Measurements from ENCODE around the gene LDAH. TPM values are rescaled to one million over a fixed set of nuclear protein-coding genes. Genes with fewer than 3 reads are reported as not detected.

Gene LDAH
- total and polyA plus RNA-seq, 2 donors (not counting 1 experiment from before 2014, with no cell fraction given) = 9.0 to 31.3 TPM

DNA sequence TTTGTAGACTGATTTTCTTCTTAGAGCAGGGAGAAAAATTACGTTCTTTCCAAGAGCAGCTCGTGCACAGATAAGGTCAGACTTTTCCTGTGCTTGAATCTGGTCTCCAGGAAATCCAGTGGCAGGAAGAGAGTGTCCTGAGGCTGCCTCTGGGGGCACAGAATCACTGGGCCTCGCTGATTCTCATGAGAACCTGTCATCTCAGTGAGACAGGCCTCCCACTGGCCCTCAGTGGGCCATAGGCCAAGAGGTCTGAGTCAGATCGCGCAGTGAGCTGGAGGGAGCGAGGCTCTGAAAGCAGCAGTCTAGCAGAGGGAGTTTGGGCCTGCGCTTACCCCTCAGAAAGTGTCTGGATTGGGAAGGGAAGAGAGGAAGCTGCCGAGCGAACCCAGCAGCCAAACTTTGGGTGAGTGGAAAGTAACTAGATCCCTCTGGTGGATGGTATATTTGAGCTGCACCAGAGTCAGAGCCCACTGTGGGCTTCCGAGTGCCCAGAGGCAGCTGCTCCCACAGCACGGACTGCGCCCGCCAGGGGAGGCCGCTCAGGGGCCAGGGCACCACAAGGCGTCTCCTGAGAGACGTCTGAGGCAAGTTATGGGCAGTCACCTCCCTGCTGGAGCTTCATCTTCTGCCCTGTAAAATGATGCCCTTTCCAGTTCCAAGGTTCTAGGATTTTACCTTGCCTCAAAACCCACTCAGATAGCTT, 147.8 kb downstream of the LDAH start:
- intact Hi-C loops (cut with micrococcal nuclease) = loop anchor here (5.0 kb wide), 1 partner anchor 147 kb away; the partner anchor contains the start of gene LDAH
- Mint-ChIP-seq H3K27me3 (no peaks in the 10 kb centered on the region), H3K4me1 (peaks cover 59% of the 10 kb centered on the region), H3K4me3 (peak overlapping the region; percentile 80), H3K27ac (peak overlapping the region; percentile 98), H3K9me3 (ENCODE audit: insufficient read depth) (no peaks in the 10 kb centered on the region)
- CTCF ChIA-PET = interaction anchor here (0.9 to 8.8 kb wide), 14 partner anchors 9 to 322 kb away, joined by 3 to 160 read pairs (median 5); partner anchors contain the start of genes GDF7, HS1BP3, LDAH and RHOB
- TF ChIP-seq EZH2 (IDR thresholded peaks at IDR 0.05; ENCODE audit: borderline replicate concordance, insufficient read depth, low read depth, low read length, poor library complexity, severe bottlenecking) = no peak
- TF ChIP-seq, protein P1, sequence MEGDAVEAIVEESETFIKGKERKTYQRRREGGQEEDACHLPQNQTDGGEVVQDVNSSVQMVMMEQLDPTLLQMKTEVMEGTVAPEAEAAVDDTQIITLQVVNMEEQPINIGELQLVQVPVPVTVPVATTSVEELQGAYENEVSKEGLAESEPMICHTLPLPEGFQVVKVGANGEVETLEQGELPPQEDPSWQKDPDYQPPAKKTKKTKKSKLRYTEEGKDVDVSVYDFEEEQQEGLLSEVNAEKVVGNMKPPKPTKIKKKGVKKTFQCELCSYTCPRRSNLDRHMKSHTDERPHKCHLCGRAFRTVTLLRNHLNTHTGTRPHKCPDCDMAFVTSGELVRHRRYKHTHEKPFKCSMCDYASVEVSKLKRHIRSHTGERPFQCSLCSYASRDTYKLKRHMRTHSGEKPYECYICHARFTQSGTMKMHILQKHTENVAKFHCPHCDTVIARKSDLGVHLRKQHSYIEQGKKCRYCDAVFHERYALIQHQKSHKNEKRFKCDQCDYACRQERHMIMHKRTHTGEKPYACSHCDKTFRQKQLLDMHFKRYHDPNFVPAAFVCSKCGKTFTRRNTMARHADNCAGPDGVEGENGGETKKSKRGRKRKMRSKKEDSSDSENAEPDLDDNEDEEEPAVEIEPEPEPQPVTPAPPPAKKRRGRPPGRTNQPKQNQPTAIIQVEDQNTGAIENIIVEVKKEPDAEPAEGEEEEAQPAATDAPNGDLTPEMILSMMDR (IDR thresholded peaks at IDR 0.05) = no peak
- ATAC-seq (ENCODE audit: low read depth) = no peak
- H3K9ac ChIP-seq (ENCODE audit: low read length) = no peak overlapping the region
- H2AFZ ChIP-seq (ENCODE audit: insufficient read depth, low read depth, low read length, poor library complexity, severe bottlenecking) = no peak overlapping the region
- H3K27ac ChIP-seq (ENCODE audit: low read length in 2 of 2) = peak overlapping the region; percentile 60 to 82
- H3K36me3 ChIP-seq (replicated peaks in 1 of 2; ENCODE audit: control extremely low read depth in 1 of 2, control insufficient read depth in 1 of 2, extremely low read depth in 1 of 2, insufficient read depth in 2 of 2, low read length in 1 of 2) = peaks cover 0 to 17% of the 10 kb centered on the region in 2 experiments
- H4K20me1 ChIP-seq (ENCODE audit: control insufficient read depth, insufficient read depth, low read length, poor library complexity, severe bottlenecking) = no peaks in the 10 kb centered on the region
- H3K4me3 ChIP-seq (ENCODE audit: control extremely low read depth in 1 of 5, extremely low read depth in 1 of 5, insufficient read depth in 1 of 5, low read depth in 2 of 5, low read length in 4 of 5) = peak overlapping the region in 1 of 5 experiments; percentile 15
- no peaks in the 10 kb centered on the region for H3K79me2 ChIP-seq (ENCODE audit: control insufficient read depth, insufficient read depth, low read length)
- WGBS (ENCODE audit: insufficient coverage) = 47% methylated on average over 16 of the region's 16 CpGs
- POLR2A ChIA-PET = interaction anchor here (1.2 to 3.2 kb wide), 3 partner anchors 8 to 228 kb away, joined by 5 to 74 read pairs (median 19); partner anchors contain the start of genes GDF7 and RHOB
- peak overlapping the region; percentile 53 for H3K4me2 ChIP-seq (replicated peaks; ENCODE audit: low read depth, low read length, poor library complexity, severe bottlenecking)
- peak; percentile 9 for DNase-seq
- H3K27me3 ChIP-seq (replicated peaks in 1 of 4; ENCODE audit: control extremely low read depth in 1 of 4, control insufficient read depth in 3 of 4, insufficient read depth in 4 of 4, low read length in 3 of 4) = peaks cover 0 to 19% (median 6%) of the 10 kb centered on the region in 4 experiments
- peaks cover 0 to 11% (median 0%) of the 10 kb centered on the region in 3 donors for H3K9me3 ChIP-seq (ENCODE audit: control extremely low read depth in 1 of 3, control insufficient read depth in 2 of 3, insufficient read depth in 1 of 3, low read length in 2 of 3)
- H3K4me1 ChIP-seq (ENCODE audit: control insufficient read depth in 2 of 2, insufficient read depth in 2 of 2, low read length in 2 of 2) = peaks cover 35 to 88% of the 10 kb centered on the region in 2 donors
